NCI-H1694 treated with DMSO at 0.1 percent for 48 hours (cell line): ENCODE data around the gene PLP1.
"Not testable (repeated sequence)": the region's sequence is repeated elsewhere in the genome, so short reads cannot be mapped to it uniquely, and the experiment has no call there.

Experiments used
- DNase-seq: peaks from one replicate; lab custom pipeline; 2025; lab: John Stamatoyannopoulos, UW

PLP1 gene

GRCh38 chrX:103781062-103781402 lies 4.4 kb downstream of the PLP1 start:
- no peak for DNase-seq

GRCh38 chrX:103781706-103782105 lies 5.1 kb downstream of the PLP1 start:
- DNase-seq: no peak

GRCh38 chrX:103782640-103783039 lies 6.0 kb downstream of the PLP1 start:
- DNase-seq: no peak

- DNase-seq: no peak
Measured at GRCh38 chrX:103783196-103783595, 6.6 kb downstream of the PLP1 start.

GRCh38 chrX:103783971-103784370 lies 7.3 kb downstream of the PLP1 start:
- no peak for DNase-seq

GRCh38 chrX:103789004-103789403 lies 12.4 kb downstream of the PLP1 start:
- DNase-seq: no peak

- DNase-seq: no peak
Measured at GRCh38 chrX:103791228-103791627, 14.6 kb downstream of the PLP1 start.

- no peak for DNase-seq
Measured at GRCh38 chrX:103791826-103792485, 15.3 kb downstream of the PLP1 start.

- no peak for DNase-seq
Measured at GRCh38 chrX:103792916-103793544, 16.4 kb downstream of the PLP1 start.

GRCh38 chrX:103793545-103793940 lies 16.9 kb downstream of the PLP1 start:
- no peak for DNase-seq

GRCh38 chrX:103794119-103794518 lies 17.5 kb downstream of the PLP1 start:
- no peak for DNase-seq

- DNase-seq: no peak
Measured at GRCh38 chrX:103797691-103798090, 21.1 kb downstream of the PLP1 start.

- DNase-seq: no peak
Measured at GRCh38 chrX:103800318-103800717, 23.7 kb downstream of the PLP1 start.

- DNase-seq: no peak
Measured at GRCh38 chrX:103805860-103806259, 29.2 kb downstream of the PLP1 start.

- no peak for DNase-seq
Measured at GRCh38 chrX:103806862-103807474, 30.3 kb downstream of the PLP1 start.

GRCh38 chrX:103811858-103812257 lies 35.2 kb downstream of the PLP1 start:
- DNase-seq: no peak

- DNase-seq: not testable (repeated sequence)
Measured at GRCh38 chrX:103817101-103817500, 40.5 kb downstream of the PLP1 start.

GRCh38 chrX:103817502-103817901 lies 40.9 kb downstream of the PLP1 start:
- peak; percentile 53 for DNase-seq

- DNase-seq: no peak
Measured at GRCh38 chrX:103818842-103819619, 42.4 kb downstream of the PLP1 start.

GRCh38 chrX:103820802-103821201 lies 44.2 kb downstream of the PLP1 start:
- not testable (repeated sequence) for DNase-seq

- no peak for DNase-seq
Measured at GRCh38 chrX:103823591-103823990, 47.0 kb downstream of the PLP1 start.

GRCh38 chrX:103825881-103826280 lies 49.2 kb downstream of the PLP1 start:
- no peak for DNase-seq

- DNase-seq: no peak
Measured at GRCh38 chrX:103828529-103828928, 51.9 kb downstream of the PLP1 start.
